Ascending aorta (tissue), 2 donors: Measurements from ENCODE around the gene ANKRD44. TPM values are rescaled to one million over a fixed set of nuclear protein-coding genes. Genes with fewer than 3 reads are reported as not detected.

Experiments
- DNase-seq, 2 donors: peaks; one replicate each; pipeline ENCODE4 v3.0.0-alpha.2; 2019; ENCODE audit warnings: low spot score in 2 of 2
- H3K27ac ChIP-seq, 2 donors: fragments of 200-600 bp; sonication (generic); one replicate each; pipeline ENCODE4 v1.5.1; 2016 to 2017; ENCODE audit warnings: mild to moderate bottlenecking in 1 of 2
- H3K27me3 ChIP-seq: fragments of 200-600 bp; sonication (generic); one replicate; pipeline ENCODE4 v1.5.1; 2017
- H3K36me3 ChIP-seq, 2 donors: fragments of 200-600 bp; sonication (generic); one replicate each; pipeline ENCODE4 v1.5.1; 2016
- H3K4me1 ChIP-seq, 2 donors: fragments of 200-600 bp; sonication (generic); one replicate each; pipeline ENCODE4 v1.5.1; 2016 to 2017; ENCODE audit warnings: mild to moderate bottlenecking in 1 of 2
- H3K4me3 ChIP-seq, 2 donors: fragments of 200-600 bp; sonication (generic); one replicate each; pipeline ENCODE4 v1.5.1; 2016 to 2017; ENCODE audit warnings: mild to moderate bottlenecking in 1 of 2
- H3K9me3 ChIP-seq, 2 donors: fragments of 200-600 bp; sonication (generic); one replicate each; pipeline ENCODE4 v1.5.1; 2016
- CTCF ChIP-seq, 3 experiments: fragments of 200-600 bp in 2 of 3; fragments of 450-650 bp in 1 of 3; sonication (generic) in 2 of 3; IDR thresholded peaks; one replicate each; pipeline ENCODE4 v1.5.1; 2016 to 2019; ENCODE audit warnings: antibody characterized with exemption in 3 of 3, mild to moderate bottlenecking in 1 of 3, moderate library complexity in 1 of 3
- intact Hi-C: fragments of 100-400 bp; cut with DNase I; formaldehyde crosslinking; loops from one replicate; pipeline ENCODE4 v1.15.1; 2023
- total RNA-seq: library from RNA; depleted of rRNA; stranded (reverse); fragments of >200 nt; gene quantifications from one replicate; pipeline ENCODE4 v1.1.0, GENCODE V29; 2016

Gene ANKRD44
- total RNA-seq, 1 donor from 2014 or later, result 66.3 TPM

- H3K27me3 ChIP-seq, result no peaks in the 10 kb centered on the region
- no peak for DNase-seq
- H3K4me1 ChIP-seq, result no peaks in the 10 kb centered on the region
- no peak overlapping the region for H3K27ac ChIP-seq
- H3K4me3 ChIP-seq, result no peak overlapping the region
- H3K9me3 ChIP-seq, result no peaks in the 10 kb centered on the region
- no peaks in the 10 kb centered on the region for H3K36me3 ChIP-seq
- TF ChIP-seq CTCF (IDR thresholded peaks at IDR 0.05), result no peak
- intact Hi-C loops, result no loop called here
These were observed 352.6 kb downstream of the ANKRD44 start for GRCh38 chr2:196957881-196958525.

GRCh38 chr2:196957442-196957841, 353.1 kb downstream of the ANKRD44 start:
- Histone ChIP-seq H3K4me3 (no peak overlapping the region), H3K9me3 (no peaks in the 10 kb centered on the region), H3K36me3 (no peaks in the 10 kb centered on the region), H3K27me3 (no peaks in the 10 kb centered on the region), H3K4me1 (no peaks in the 10 kb centered on the region), H3K27ac (no peak overlapping the region)
- DNase-seq, result no peak
- no peak for TF ChIP-seq CTCF (IDR thresholded peaks at IDR 0.05)
- intact Hi-C loops, result no loop called here

- H3K27ac ChIP-seq, result no peak overlapping the region
- H3K36me3 ChIP-seq, result no peaks in the 10 kb centered on the region
- intact Hi-C loops, result no loop called here
- no peaks in the 10 kb centered on the region for H3K4me1 ChIP-seq
- DNase-seq, result no peak
- no peak for TF ChIP-seq CTCF (IDR thresholded peaks at IDR 0.05)
- no peaks in the 10 kb centered on the region for H3K9me3 ChIP-seq
- H3K27me3 ChIP-seq, result no peaks in the 10 kb centered on the region
- H3K4me3 ChIP-seq, result no peak overlapping the region
These were observed 354.5 kb downstream of the ANKRD44 start for GRCh38 chr2:196956069-196956468.

- Histone ChIP-seq H3K4me1 (no peaks in the 10 kb centered on the region), H3K4me3 (no peak overlapping the region), H3K9me3 (no peaks in the 10 kb centered on the region), H3K27ac (no peak overlapping the region), H3K27me3 (no peaks in the 10 kb centered on the region), H3K36me3 (no peaks in the 10 kb centered on the region)
- no peak for DNase-seq
- no peak for TF ChIP-seq CTCF (IDR thresholded peaks at IDR 0.05)
- intact Hi-C loops, result no loop called here
These were observed 355.5 kb downstream of the ANKRD44 start for GRCh38 chr2:196955036-196955435.

GRCh38 chr2:196954001-196954400, 356.6 kb downstream of the ANKRD44 start:
- no peak for TF ChIP-seq CTCF (IDR thresholded peaks at IDR 0.05)
- Histone ChIP-seq H3K9me3 (no peaks in the 10 kb centered on the region), H3K4me3 (no peak overlapping the region), H3K36me3 (no peaks in the 10 kb centered on the region), H3K4me1 (no peaks in the 10 kb centered on the region), H3K27me3 (no peaks in the 10 kb centered on the region), H3K27ac (no peak overlapping the region)
- no peak for DNase-seq
- intact Hi-C loops, result no loop called here

GRCh38 chr2:196952936-196953335, 357.6 kb downstream of the ANKRD44 start:
- no peak overlapping the region for H3K4me3 ChIP-seq
- no peak for DNase-seq
- no peak overlapping the region for H3K27ac ChIP-seq
- no peaks in the 10 kb centered on the region for H3K9me3 ChIP-seq
- intact Hi-C loops, result no loop called here
- H3K27me3 ChIP-seq, result no peaks in the 10 kb centered on the region
- no peaks in the 10 kb centered on the region for H3K4me1 ChIP-seq
- TF ChIP-seq CTCF (IDR thresholded peaks at IDR 0.05), result no peak
- no peaks in the 10 kb centered on the region for H3K36me3 ChIP-seq
